GM12891 (cell line): Measurements from ENCODE around the gene ZNFX1.

Experiments used
- PAX5 ChIP-seq: IDR thresholded peaks from 2 replicates; pipeline ENCODE4 v1.6.1; 2011; ENCODE audit warnings: low read length, moderate library complexity, mild to moderate bottlenecking; ENCODE audit not compliant: insufficient read depth, severe bottlenecking
- POLR2A ChIP-seq: IDR thresholded peaks from 2 replicates; pipeline ENCODE4 v1.6.1; 2011; ENCODE audit warnings: low read depth, low read length, control low read depth
- POLR2AphosphoS5 ChIP-seq: IDR thresholded peaks from 2 replicates; pipeline ENCODE4 v1.6.1; 2011; ENCODE audit warnings: low read depth, low read length, control low read depth
- POU2F2 ChIP-seq: IDR thresholded peaks from 2 replicates; pipeline ENCODE4 v1.6.1; 2011; ENCODE audit warnings: low read depth, mild to moderate bottlenecking, control low read depth, low read length, moderate library complexity
- SPI1 ChIP-seq: IDR thresholded peaks from 2 replicates; pipeline ENCODE4 v1.6.1; 2011; ENCODE audit warnings: low read depth, low read length, control low read depth
- TAF1 ChIP-seq: IDR thresholded peaks from 2 replicates; pipeline ENCODE4 v1.6.1; 2011; ENCODE audit warnings: low read depth, low read length, control low read depth

DNA sequence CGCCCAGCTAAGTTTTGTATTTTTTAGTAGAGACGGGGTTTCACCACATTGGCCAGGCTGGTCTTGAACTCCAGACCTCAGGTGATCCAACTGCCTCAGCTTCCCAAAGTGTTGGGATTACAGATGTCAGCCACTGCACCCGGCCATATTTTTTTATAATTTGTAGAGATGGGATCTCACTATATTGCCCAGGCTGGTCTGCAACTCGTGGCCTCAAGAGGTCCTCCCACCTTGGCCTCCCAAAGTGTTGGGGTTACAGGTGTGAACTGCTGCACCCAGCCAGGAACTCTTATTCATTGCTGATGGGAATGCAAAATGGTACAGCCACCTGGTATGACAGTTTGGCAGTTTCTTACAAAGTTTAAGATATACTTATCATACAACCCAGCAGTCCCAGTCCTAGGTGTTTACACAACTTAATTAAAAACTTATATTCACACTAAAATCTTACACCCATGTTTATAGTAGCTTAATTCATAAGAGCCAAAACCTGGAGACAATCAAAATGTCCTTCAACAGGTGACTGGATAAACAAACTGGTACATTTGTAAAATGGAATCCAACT is 78.0 kb downstream of the ZNFX1 start:
- TF ChIP-seq POLR2AphosphoS5 (no peak), POLR2A (no peak), TAF1 (no peak), SPI1 (no peak), PAX5 (no peak), POU2F2 (no peak)
